ENCODE data around the gene SDS. TPM values are rescaled to one million over a fixed set of nuclear protein-coding genes. Genes with fewer than 3 reads are reported as not detected.

SDS gene
- total RNA-seq, 2 experiments from 2014 or later = not detected

- H2AFZ ChIP-seq (ENCODE audit: low read length) = no peak overlapping the region
- CTCF ChIA-PET (ENCODE audit: unreplicated experiment) = no interaction called here
- no peak overlapping the region for H3K4me3 ChIP-seq (ENCODE audit: low read depth, low read length, poor library complexity, severe bottlenecking)
- H3K36me3 ChIP-seq (ENCODE audit: insufficient read depth, low read length) = no peaks in the 10 kb centered on the region
- H3K27ac ChIP-seq (ENCODE audit: low read depth, low read length, poor library complexity, severe bottlenecking) = no peak overlapping the region
- no peaks in the 10 kb centered on the region for H4K20me1 ChIP-seq (ENCODE audit: insufficient read depth, low read length)
- no peaks in the 10 kb centered on the region for H3K9me2 ChIP-seq (ENCODE audit: insufficient read depth, low read length)
- no peak for DNase-seq (ENCODE audit: low spot score)
- no peaks in the 10 kb centered on the region for H3K79me2 ChIP-seq (ENCODE audit: insufficient read depth, low read depth, low read length)
- POLR2A ChIA-PET = interaction anchor here (2.2 kb wide), 1 partner anchor 9 kb away, joined by 6 read pairs; no protein-coding TSS in a partner anchor
- no peaks in the 10 kb centered on the region for H3K9me3 ChIP-seq (ENCODE audit: low read length)
- no peak overlapping the region for H3K4me2 ChIP-seq (ENCODE audit: low read length)
- TF ChIP-seq CTCF (conservative IDR thresholded peaks at IDR 0.05; ENCODE audit: low read length) = 0 out of 2 replicates have a peak, but pooled peaks have one; percentile 26
- no peak for TF ChIP-seq EZH2phosphoT487 (IDR thresholded peaks at IDR 0.05; ENCODE audit: borderline replicate concordance, low read depth, low read length)
- BruUV-seq (replicated peaks) = no TSS peak
- intact Hi-C loops (cut with micrococcal nuclease; ENCODE audit: unreplicated experiment) = no loop called here
- no peaks in the 10 kb centered on the region for H3K4me1 ChIP-seq (ENCODE audit: insufficient read depth, low read length, poor library complexity, severe bottlenecking)
Measured at GRCh38 chr12:113347107-113347506, 56.6 kb downstream of the SDS start.

- Histone ChIP-seq H2AFZ (ENCODE audit: low read length) (no peak overlapping the region), H4K20me1 (ENCODE audit: insufficient read depth, low read length) (no peaks in the 10 kb centered on the region), H3K4me2 (ENCODE audit: low read length) (no peak overlapping the region), H3K79me2 (ENCODE audit: insufficient read depth, low read depth, low read length) (no peaks in the 10 kb centered on the region), H3K4me3 (ENCODE audit: low read depth, low read length, poor library complexity, severe bottlenecking) (no peak overlapping the region), H3K9me2 (ENCODE audit: insufficient read depth, low read length) (no peaks in the 10 kb centered on the region), H3K36me3 (ENCODE audit: insufficient read depth, low read length) (no peaks in the 10 kb centered on the region), H3K4me1 (ENCODE audit: insufficient read depth, low read length, poor library complexity, severe bottlenecking) (no peaks in the 10 kb centered on the region), H3K27ac (ENCODE audit: low read depth, low read length, poor library complexity, severe bottlenecking) (no peak overlapping the region), H3K9me3 (ENCODE audit: low read length) (no peaks in the 10 kb centered on the region)
- POLR2A ChIA-PET = interaction anchor here (0.6 to 2.2 kb wide), 4 partner anchors 10 to 17 kb away, joined by 3 to 6 read pairs (median 5); partner anchors contain the start of gene SLC8B1
- no peak for TF ChIP-seq EZH2phosphoT487 (IDR thresholded peaks at IDR 0.05; ENCODE audit: borderline replicate concordance, low read depth, low read length)
- no peak for TF ChIP-seq CTCF (conservative IDR thresholded peaks at IDR 0.05; ENCODE audit: low read length)
- BruUV-seq (replicated peaks) = no TSS peak
- no peak for DNase-seq (ENCODE audit: low spot score)
- CTCF ChIA-PET (ENCODE audit: unreplicated experiment) = no interaction called here
- intact Hi-C loops (cut with micrococcal nuclease; ENCODE audit: unreplicated experiment) = no loop called here
Measured at GRCh38 chr12:113346353-113346752, 57.3 kb downstream of the SDS start.

GRCh38 chr12:113345318-113345717, 58.4 kb downstream of the SDS start:
- Histone ChIP-seq H4K20me1 (ENCODE audit: insufficient read depth, low read length) (no peaks in the 10 kb centered on the region), H3K9me2 (ENCODE audit: insufficient read depth, low read length) (no peaks in the 10 kb centered on the region), H3K27ac (ENCODE audit: low read depth, low read length, poor library complexity, severe bottlenecking) (no peak overlapping the region), H2AFZ (ENCODE audit: low read length) (no peak overlapping the region), H3K4me2 (ENCODE audit: low read length) (no peak overlapping the region), H3K36me3 (ENCODE audit: insufficient read depth, low read length) (no peaks in the 10 kb centered on the region), H3K4me3 (ENCODE audit: low read depth, low read length, poor library complexity, severe bottlenecking) (no peak overlapping the region), H3K79me2 (ENCODE audit: insufficient read depth, low read depth, low read length) (no peaks in the 10 kb centered on the region), H3K9me3 (ENCODE audit: low read length) (no peaks in the 10 kb centered on the region), H3K4me1 (ENCODE audit: insufficient read depth, low read length, poor library complexity, severe bottlenecking) (no peaks in the 10 kb centered on the region)
- ChIA-PET POLR2A (interaction anchor here (0.7 to 1.6 kb wide), 2 partner anchors 13 to 590 kb away, joined by 3 to 5 read pairs; no protein-coding TSS in a partner anchor), CTCF (ENCODE audit: unreplicated experiment) (no interaction called here)
- TF ChIP-seq CTCF (conservative IDR thresholded peaks at IDR 0.05; ENCODE audit: low read length) (no peak), EZH2phosphoT487 (IDR thresholded peaks at IDR 0.05; ENCODE audit: borderline replicate concordance, low read depth, low read length) (no peak)
- no TSS peak for BruUV-seq (replicated peaks)
- DNase-seq (ENCODE audit: low spot score) = no peak
- intact Hi-C loops (cut with micrococcal nuclease; ENCODE audit: unreplicated experiment) = no loop called here
